GM18511 (cell line): ENCODE results near the gene TAGLN.
A peak's percentile ranks its signal among the peaks of the same experiment; 100 is the strongest.

Source experiments
- ATAC-seq: cut with Tn5 transposase; IDR thresholded peaks from one replicate; pipeline ENCODE4 v1.9.1; 2021; ENCODE audit warnings: mild to moderate bottlenecking, moderate library complexity; ENCODE audit not compliant: unreplicated experiment

Gene TAGLN

GRCh38 chr11:117212697-117213355, 13.7 kb downstream of the TAGLN start:
- ATAC-seq: no peak

- ATAC-seq: no peak
Measured at GRCh38 chr11:117214404-117215110, 15.4 kb downstream of the TAGLN start.

GRCh38 chr11:117217141-117218084, 18.2 kb downstream of the TAGLN start:
- no peak for ATAC-seq

- no peak for ATAC-seq
Measured at GRCh38 chr11:117218133-117218915, 19.2 kb downstream of the TAGLN start.

- ATAC-seq: no peak
Measured at GRCh38 chr11:117219001-117219400, 19.8 kb downstream of the TAGLN start.

- no peak for ATAC-seq
Measured at GRCh38 chr11:117219455-117219854, 20.3 kb downstream of the TAGLN start.

- no peak for ATAC-seq
Measured at GRCh38 chr11:117219995-117220394, 20.8 kb downstream of the TAGLN start.

- ATAC-seq: no peak
Measured at GRCh38 chr11:117220568-117220967, 21.4 kb downstream of the TAGLN start.

GRCh38 chr11:117220999-117221774, 22.0 kb downstream of the TAGLN start:
- ATAC-seq: no peak

GRCh38 chr11:117221775-117222517, 22.8 kb downstream of the TAGLN start:
- ATAC-seq: no peak

- no peak for ATAC-seq
Measured at GRCh38 chr11:117222991-117223740, 24.0 kb downstream of the TAGLN start.

- ATAC-seq: no peak
Measured at GRCh38 chr11:117223741-117224689, 24.8 kb downstream of the TAGLN start.

GRCh38 chr11:117225553-117226170, 26.5 kb downstream of the TAGLN start:
- no peak for ATAC-seq

GRCh38 chr11:117226388-117227385, 27.5 kb downstream of the TAGLN start:
- ATAC-seq: peak; percentile 53

- ATAC-seq: no peak
Measured at GRCh38 chr11:117228091-117228490, 28.9 kb downstream of the TAGLN start.

- no peak for ATAC-seq
Measured at GRCh38 chr11:117229411-117229810, 30.2 kb downstream of the TAGLN start.
